SJCRH30 (cell line): Measurements from ENCODE around the gene DGCR6L. TPM values are rescaled to one million over a fixed set of nuclear protein-coding genes. Genes with fewer than 3 reads are reported as not detected.
"Not testable (repeated sequence)": the region's sequence is repeated elsewhere in the genome, so short reads cannot be mapped to it uniquely, and the experiment has no call there.

ENCODE experiments used
- DNase-seq, 2 experiments: peaks; one replicate each; pipeline ENCODE4 v3.0.0-alpha.2; 2015 to 2020
- H3K27ac ChIP-seq: fragments of 250-450 bp; sonication (Bioruptor Pico); 2 replicates; pipeline ENCODE4 v1.5.1; 2020; ENCODE audit warnings: mild to moderate bottlenecking, moderate library complexity
- H3K27me3 ChIP-seq: fragments of 250-450 bp; sonication (Bioruptor Pico); 2 replicates; pipeline ENCODE4 v1.5.1; 2020; ENCODE audit warnings: mild to moderate bottlenecking, moderate library complexity
- H3K36me3 ChIP-seq: fragments of 250-450 bp; sonication (Bioruptor Pico); 2 replicates; pipeline ENCODE4 v1.5.1; 2020; ENCODE audit warnings: mild to moderate bottlenecking, moderate library complexity
- H3K4me1 ChIP-seq: fragments of 250-450 bp; sonication (Bioruptor Pico); 2 replicates; pipeline ENCODE4 v1.5.1; 2020; ENCODE audit warnings: mild to moderate bottlenecking, moderate library complexity
- H3K4me3 ChIP-seq: fragments of 250-450 bp; sonication (Bioruptor Pico); 2 replicates; pipeline ENCODE4 v1.5.1; 2020; ENCODE audit warnings: mild to moderate bottlenecking, moderate library complexity
- H3K9me3 ChIP-seq: fragments of 250-450 bp; sonication (Bioruptor Pico); replicated peaks from 2 replicates; pipeline ENCODE4 v1.5.1; 2020; ENCODE audit warnings: mild to moderate bottlenecking, moderate library complexity
- total RNA-seq: library from RNA; depleted of rRNA; stranded (reverse); fragments of >200 nt; shearing (Covaris generic); gene quantifications from 2 replicates; pipeline ENCODE4 v1.2.3, GENCODE V29; 2014; rRNA removed

Gene DGCR6L
- total RNA-seq, 1 experiment from 2014 or later, result 25.8 TPM

- H3K4me1 ChIP-seq, H3K27ac ChIP-seq, H3K9me3 ChIP-seq, H3K27me3 ChIP-seq, H3K36me3 ChIP-seq, H3K4me3 ChIP-seq, DNase-seq: not testable (repeated sequence)
Observed at GRCh38 chr22:20270190-20271113, 49.4 kb downstream of the DGCR6L start.

GRCh38 chr22:20269673-20270072, 50.2 kb downstream of the DGCR6L start:
- not testable (repeated sequence) for H3K27ac ChIP-seq, H3K4me1 ChIP-seq

GRCh38 chr22:20269201-20269600, 50.7 kb downstream of the DGCR6L start:
- H3K27me3 ChIP-seq, H3K4me1 ChIP-seq, H3K9me3 ChIP-seq, H3K36me3 ChIP-seq, DNase-seq, H3K4me3 ChIP-seq, H3K27ac ChIP-seq: not testable (repeated sequence)

More at GRCh38 chr22:20269673-20270072, 50.2 kb downstream of the DGCR6L start:
- H3K4me3 ChIP-seq, H3K9me3 ChIP-seq, DNase-seq, H3K36me3 ChIP-seq, H3K27me3 ChIP-seq: not testable (repeated sequence)

GRCh38 chr22:20268279-20269012, 51.4 kb downstream of the DGCR6L start, which contains the start of gene RTN4R:
RTN4R (minus strand) TSS chr22:20268318; CDS start chr22:20268092, 226 bp downstream.
- Histone ChIP-seq H3K9me3 (no peaks in the 10 kb centered on the region), H3K27me3 (0 out of 2 replicates have a peak, but pooled peaks cover 4% of the 10 kb centered on the region), H3K4me1 (no peaks in the 10 kb centered on the region), H3K27ac (no peak within 1 kb of the TSS), H3K36me3 (no peaks in the 10 kb centered on the region), H3K4me3 (peak within 1 kb of the TSS; percentile 35)
- DNase-seq, result peak; percentile 40 to 60

- H3K4me3 ChIP-seq, result peak overlapping the region; percentile 34
- no peak overlapping the region for H3K27ac ChIP-seq
- 0 out of 2 replicates have a peak, but pooled peaks cover 4% of the 10 kb centered on the region for H3K27me3 ChIP-seq
- no peaks in the 10 kb centered on the region for H3K9me3 ChIP-seq
- no peaks in the 10 kb centered on the region for H3K36me3 ChIP-seq
- H3K4me1 ChIP-seq, result no peaks in the 10 kb centered on the region
- DNase-seq, result no peak
Observed at GRCh38 chr22:20267441-20268278, 52.2 kb downstream of the DGCR6L start.

- not testable (repeated sequence) for H3K27me3 ChIP-seq, H3K27ac ChIP-seq, DNase-seq, H3K9me3 ChIP-seq, H3K4me1 ChIP-seq, H3K4me3 ChIP-seq, H3K36me3 ChIP-seq
Observed at GRCh38 chr22:20266667-20267440, 53.0 kb downstream of the DGCR6L start.

- H3K36me3 ChIP-seq, H3K4me1 ChIP-seq, H3K4me3 ChIP-seq, H3K27ac ChIP-seq, DNase-seq, H3K9me3 ChIP-seq: not testable (repeated sequence)
- 0 out of 2 replicates have a peak, but pooled peaks cover 10% of the 10 kb centered on the region for H3K27me3 ChIP-seq
Observed at GRCh38 chr22:20265772-20266666, 53.8 kb downstream of the DGCR6L start.

- H3K4me3 ChIP-seq, result no peak overlapping the region
- no peaks in the 10 kb centered on the region for H3K4me1 ChIP-seq
- H3K27ac ChIP-seq, result no peak overlapping the region
- H3K27me3 ChIP-seq, result 0 out of 2 replicates have a peak, but pooled peaks cover 10% of the 10 kb centered on the region
- H3K9me3 ChIP-seq, result no peaks in the 10 kb centered on the region
- H3K36me3 ChIP-seq, result no peaks in the 10 kb centered on the region
- peak in 1 of 2 experiments; percentile 26 for DNase-seq
Observed at GRCh38 chr22:20264614-20265452, 55.0 kb downstream of the DGCR6L start.

Other genes with a start within 250 kb of the DGCR6L start
- 30.0 and 39.3 TPM in 2 replicates for gene DGCR8, start 239.8 kb downstream of the DGCR6L start, total RNA-seq
- gene RANBP1, start 204.0 kb downstream of the DGCR6L start, total RNA-seq, result 624 and 627 TPM in 2 replicates
- 23.6 and 28.3 TPM in 2 replicates for gene TRMT2A, start 202.8 kb downstream of the DGCR6L start, total RNA-seq
- 13.6 and 16.4 TPM in 2 replicates for gene ZDHHC8, start 188.3 kb downstream of the DGCR6L start, total RNA-seq
- gene CCDC188, start 169.0 kb downstream of the DGCR6L start, total RNA-seq, result not detected in 2 replicates
- gene RTN4R, start 51.7 kb downstream of the DGCR6L start, total RNA-seq, result 0.10 and 0.30 TPM in 2 replicates
- 22.7 and 24.3 TPM in 2 replicates for gene ZNF74, start 74.1 kb upstream of the DGCR6L start, total RNA-seq
- gene SCARF2, start 117.8 kb upstream of the DGCR6L start, total RNA-seq, result 10.6 and 12.9 TPM in 2 replicates
- gene KLHL22, start 175.7 kb upstream of the DGCR6L start, total RNA-seq, result 12.2 and 12.7 TPM in 2 replicates
- gene MED15, start 187.6 kb upstream of the DGCR6L start, total RNA-seq, result 14.7 and 15.2 TPM in 2 replicates